ENCODE data around the gene MCTP1.

MCTP1 gene

GRCh38 chr5:94944160-94944559, 340.7 kb downstream of the MCTP1 start:
- DNase-seq (ENCODE audit: low spot score) = no peak

GRCh38 chr5:94941122-94941755, 343.7 kb downstream of the MCTP1 start:
- no peak for DNase-seq (ENCODE audit: low spot score)

DNA sequence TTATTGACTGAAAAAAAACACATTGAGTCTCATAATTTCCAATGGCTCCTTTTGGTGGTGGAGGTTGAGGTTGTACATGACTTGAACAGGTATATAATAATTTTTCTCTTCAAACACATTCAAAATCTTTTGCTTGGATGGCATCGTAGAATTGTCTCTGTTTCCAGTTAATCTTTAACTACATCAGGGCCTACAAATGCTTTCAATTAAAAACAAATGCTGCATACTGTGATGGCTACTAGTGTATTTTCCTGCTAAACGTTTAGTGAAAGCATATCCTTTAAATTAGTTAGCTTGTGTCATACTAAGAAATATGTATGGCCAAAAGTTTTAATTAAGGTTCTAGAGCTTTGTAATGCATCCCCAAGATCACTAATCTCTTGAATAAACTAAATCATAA, 352.6 kb downstream of the MCTP1 start:
- DNase-seq (ENCODE audit: low spot score) = no peak

GRCh38 chr5:94928891-94929290, 356.0 kb downstream of the MCTP1 start:
- no peak for DNase-seq (ENCODE audit: low spot score)

DNA sequence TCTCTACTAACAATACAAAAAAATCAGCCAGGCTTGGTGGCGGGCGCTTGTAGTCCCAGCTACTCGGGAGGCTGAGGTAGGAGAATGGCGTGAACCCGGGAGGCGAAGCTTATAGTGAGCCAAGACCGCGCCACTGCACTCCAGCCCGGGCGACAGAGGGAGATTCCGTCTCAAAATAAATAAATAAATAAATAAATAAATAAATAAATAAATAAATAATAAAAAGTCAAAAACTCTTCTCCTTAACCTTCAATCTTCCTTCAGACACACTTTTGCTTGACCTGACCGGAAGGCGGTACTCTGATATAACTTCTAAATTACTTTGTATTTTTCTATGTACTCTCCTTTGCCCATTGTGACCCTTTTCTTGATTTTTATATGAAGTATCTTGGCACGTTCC, 364.3 kb downstream of the MCTP1 start:
- DNase-seq (ENCODE audit: low spot score) = no peak

DNA sequence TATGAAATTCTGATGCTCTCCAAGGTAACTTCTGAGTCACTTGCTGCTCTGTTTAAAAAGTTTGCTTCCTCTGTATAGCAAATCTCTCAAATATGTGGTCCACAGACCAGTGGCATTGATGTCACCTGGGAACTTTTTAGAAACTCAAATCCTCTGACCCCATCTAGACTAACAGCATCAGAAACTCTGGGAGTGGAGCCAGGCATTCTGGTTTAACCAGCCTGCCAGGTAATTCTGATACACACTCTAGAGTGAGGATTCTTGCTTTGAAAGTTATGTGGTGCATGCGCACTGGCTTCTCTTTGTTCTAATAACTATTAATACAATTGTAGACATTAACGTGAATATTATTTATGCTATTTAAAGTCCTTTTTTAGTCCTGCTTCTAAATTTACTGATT, 368.3 kb downstream of the MCTP1 start:
- DNase-seq (ENCODE audit: low spot score) = no peak

DNA sequence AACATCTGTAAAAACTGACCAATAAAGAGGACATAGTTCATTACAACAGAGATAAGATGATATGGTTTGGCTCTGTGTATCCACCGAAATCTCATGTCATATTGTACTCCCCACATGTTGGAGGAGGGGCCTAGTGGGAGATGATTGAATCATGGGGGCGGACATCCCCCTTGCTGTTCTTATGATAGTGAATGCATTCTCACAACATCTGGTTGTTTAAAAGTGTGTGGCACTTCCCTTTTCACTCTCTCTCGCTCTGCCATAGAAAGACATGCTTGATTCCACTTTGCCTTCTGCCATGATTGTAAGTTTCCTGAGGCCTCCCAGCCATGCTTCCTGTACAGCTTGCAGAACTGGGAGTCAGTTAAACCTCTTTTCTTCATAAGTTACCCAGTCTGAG, 373.6 kb downstream of the MCTP1 start:
- DNase-seq (ENCODE audit: low spot score) = no peak

GRCh38 chr5:94910721-94911120, 374.2 kb downstream of the MCTP1 start:
- no peak for DNase-seq (ENCODE audit: low spot score)

GRCh38 chr5:94908889-94909480, 375.9 kb downstream of the MCTP1 start:
- peak; percentile 27 for DNase-seq (ENCODE audit: low spot score)

DNA sequence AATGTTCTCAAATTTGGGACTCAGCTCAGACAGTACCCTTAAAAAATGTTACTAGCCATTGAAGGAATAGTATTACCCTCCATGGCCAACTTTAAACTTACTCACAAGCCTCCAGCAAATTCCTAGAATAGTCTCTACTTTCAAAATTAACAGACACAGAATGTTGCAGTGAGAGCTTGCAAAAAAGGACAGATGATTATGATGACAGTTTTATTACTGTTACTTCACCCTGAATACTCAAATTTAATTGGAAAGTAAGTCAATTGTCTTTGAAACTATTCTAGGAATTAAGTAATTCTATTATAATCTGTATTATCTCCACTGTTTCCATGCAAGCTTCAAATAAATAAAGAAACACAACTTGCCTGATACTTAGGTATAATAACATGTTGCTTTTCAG, 378.1 kb downstream of the MCTP1 start:
- no peak for DNase-seq (ENCODE audit: low spot score)

GRCh38 chr5:94903726-94904125, 381.2 kb downstream of the MCTP1 start:
- DNase-seq (ENCODE audit: low spot score) = no peak

GRCh38 chr5:94901191-94901979, 383.5 kb downstream of the MCTP1 start:
- DNase-seq (ENCODE audit: low spot score) = no peak

GRCh38 chr5:94900006-94900505, 384.8 kb downstream of the MCTP1 start:
- DNase-seq (ENCODE audit: low spot score) = no peak

- peak; percentile 31 for DNase-seq (ENCODE audit: low spot score)
Measured at GRCh38 chr5:94893412-94894135, 391.3 kb downstream of the MCTP1 start.

- DNase-seq (ENCODE audit: low spot score) = no peak
Measured at GRCh38 chr5:94891972-94892371, 392.9 kb downstream of the MCTP1 start.

DNA sequence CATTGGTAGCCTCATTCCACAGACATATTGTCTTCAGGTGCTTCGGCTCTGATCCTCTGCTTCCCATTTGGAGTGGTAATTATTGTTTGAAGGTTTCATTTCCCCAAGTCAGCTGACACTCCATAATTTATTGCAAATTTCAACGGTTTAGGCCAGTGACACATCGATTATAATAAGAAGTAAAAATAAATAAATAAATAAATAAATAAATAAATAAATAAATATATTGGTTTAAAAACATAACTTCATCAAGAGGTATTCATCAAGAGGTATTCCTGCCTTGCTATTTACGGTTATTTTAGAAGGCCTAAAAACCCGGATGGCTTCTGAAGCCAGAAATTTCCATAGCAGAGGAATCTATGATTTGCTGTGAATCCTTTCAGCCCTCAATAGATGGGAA, 393.3 kb downstream of the MCTP1 start:
- DNase-seq (ENCODE audit: low spot score) = no peak

- DNase-seq (ENCODE audit: low spot score) = no peak
Measured at GRCh38 chr5:94890907-94891306, 394.0 kb downstream of the MCTP1 start.

GRCh38 chr5:94888674-94889073, 396.2 kb downstream of the MCTP1 start:
- peak; percentile 13 for DNase-seq (ENCODE audit: low spot score)

DNA sequence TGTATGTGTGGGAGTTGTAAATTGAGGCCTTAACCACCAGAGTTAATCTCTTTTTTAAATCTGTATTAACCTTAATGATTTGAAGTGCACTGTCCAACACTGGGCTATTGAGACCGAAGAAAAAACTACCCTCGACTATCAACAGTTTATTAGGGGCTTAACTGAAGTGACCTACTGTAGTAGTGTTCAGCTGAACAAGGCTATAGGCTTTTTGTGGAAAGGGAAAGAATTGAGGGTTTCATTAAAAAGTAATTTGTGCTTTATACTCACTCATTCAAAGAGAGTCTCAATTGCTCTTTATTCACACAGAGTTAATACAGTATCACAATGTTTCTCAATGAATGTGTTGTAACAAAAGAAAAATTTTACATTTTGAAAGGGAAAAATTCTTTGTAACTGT, 399.0 kb downstream of the MCTP1 start:
- no peak for DNase-seq (ENCODE audit: low spot score)

DNA sequence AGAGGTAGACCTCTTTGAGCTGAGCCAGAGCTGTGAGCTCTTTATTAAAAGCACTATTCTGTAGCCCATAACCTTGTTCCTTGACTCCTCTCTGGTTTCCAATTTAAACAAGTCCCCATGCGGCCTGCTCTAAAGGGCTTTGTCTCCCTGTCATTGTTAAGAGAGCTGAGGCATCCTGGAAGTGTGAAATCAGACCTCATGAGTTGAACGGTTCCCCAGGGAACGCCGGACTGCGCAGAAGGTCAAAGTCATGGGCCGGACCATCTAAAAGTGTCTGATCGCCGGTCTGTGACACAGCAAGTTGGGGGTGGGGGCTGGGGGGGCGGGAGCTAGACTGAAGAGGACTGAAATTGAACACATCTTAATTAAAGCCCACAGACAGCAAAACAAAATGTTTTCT, 400.6 kb downstream of the MCTP1 start:
- peak; percentile 32 for DNase-seq (ENCODE audit: low spot score)

GRCh38 chr5:94872526-94872925, 412.4 kb downstream of the MCTP1 start:
- no peak for DNase-seq (ENCODE audit: low spot score)

DNA sequence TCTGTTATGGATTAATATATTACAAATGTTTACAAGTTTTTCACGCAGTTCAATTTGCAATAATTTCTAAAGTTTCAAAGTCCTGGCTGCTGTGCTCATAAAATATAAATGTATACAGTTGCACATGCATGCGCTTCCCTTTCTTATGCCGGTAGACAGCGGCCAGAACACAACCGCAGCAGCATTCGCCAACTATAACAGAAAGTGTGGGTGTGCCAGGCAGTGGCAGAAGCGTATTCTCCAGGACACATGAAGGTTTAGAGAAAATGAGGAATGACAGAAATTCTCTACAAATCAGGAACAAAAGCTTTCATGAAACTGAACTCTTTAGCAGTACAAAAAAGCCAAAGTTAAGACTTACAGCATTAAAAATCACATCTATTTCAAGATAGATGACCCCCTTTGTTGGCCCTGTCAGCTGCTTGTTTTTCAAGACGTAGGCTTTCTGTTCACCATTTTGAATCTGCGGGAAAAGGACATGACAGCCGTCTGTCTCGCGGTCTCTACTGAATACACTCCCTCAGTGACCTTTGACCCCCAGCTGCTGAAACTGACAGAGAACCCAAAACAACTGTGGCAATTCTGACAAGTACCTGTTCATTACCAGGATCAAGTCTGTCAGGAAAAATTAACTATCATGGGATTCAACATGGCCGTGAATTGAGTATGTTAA, 414.2 kb downstream of the MCTP1 start:
- peak; percentile 15 for DNase-seq (ENCODE audit: low spot score)
